HEK293 (cell line): ENCODE data around the gene DOK4.

Experiments
- GFI1B ChIP-seq: fragments of 450-650 bp; formaldehyde crosslinking; IDR thresholded peaks from 2 replicates; pipeline ENCODE4 v1.5.1; 2016; ENCODE audit warnings: missing biosample characterization, missing genetic modification characterization
- GLI4 ChIP-seq: fragments of 450-650 bp; formaldehyde crosslinking; IDR thresholded peaks from 2 replicates; pipeline ENCODE4 v1.5.1; 2016; ENCODE audit warnings: missing biosample characterization, missing genetic modification characterization
- KLF8 ChIP-seq: fragments of 450-650 bp; formaldehyde crosslinking; IDR thresholded peaks from 2 replicates; pipeline ENCODE4 v1.5.1; 2016; ENCODE audit warnings: missing biosample characterization, missing genetic modification characterization
- SALL2 ChIP-seq: fragments of 450-650 bp; formaldehyde crosslinking; IDR thresholded peaks from 2 replicates; pipeline ENCODE4 v1.5.0; 2017; ENCODE audit warnings: missing biosample characterization, mild to moderate bottlenecking, missing genetic modification characterization, borderline replicate concordance
- ZNF223 ChIP-seq: fragments of 450-650 bp; formaldehyde crosslinking; IDR thresholded peaks from 2 replicates; pipeline ENCODE4 v1.5.1; 2016; ENCODE audit warnings: missing biosample characterization, missing genetic modification characterization
- ZNF473 ChIP-seq: fragments of 450-650 bp; formaldehyde crosslinking; IDR thresholded peaks from 2 replicates; pipeline ENCODE4 v1.5.1; 2017; ENCODE audit warnings: missing biosample characterization, missing genetic modification characterization
- ZNF558 ChIP-seq: fragments of 450-650 bp; formaldehyde crosslinking; IDR thresholded peaks from 2 replicates; pipeline ENCODE4 v1.5.1; 2016; ENCODE audit warnings: missing biosample characterization, missing genetic modification characterization
- ZNF610 ChIP-seq: fragments of 450-650 bp; formaldehyde crosslinking; IDR thresholded peaks from 2 replicates; pipeline ENCODE4 v1.5.1; 2016; ENCODE audit warnings: missing biosample characterization, missing genetic modification characterization, borderline replicate concordance
- ZNF658 ChIP-seq: fragments of 450-650 bp; formaldehyde crosslinking; IDR thresholded peaks from 2 replicates; pipeline ENCODE4; 2016; ENCODE audit warnings: missing biosample characterization, missing genetic modification characterization
- ZNF843 ChIP-seq: fragments of 450-650 bp; formaldehyde crosslinking; IDR thresholded peaks from 2 replicates; pipeline ENCODE4 v1.5.1; 2016; ENCODE audit warnings: missing biosample characterization, missing genetic modification characterization
- TF ChIP-seq, protein P1 (sequence below): fragments of 450-650 bp; IDR thresholded peaks from 2 replicates; pipeline ENCODE4 v1.5.1; 2018; ENCODE audit warnings: missing biosample characterization, mild to moderate bottlenecking, missing genetic modification characterization
- TF ChIP-seq, protein P2 (sequence below): fragments of 450-650 bp; formaldehyde crosslinking; IDR thresholded peaks from 2 replicates; pipeline ENCODE4 v1.5.1; 2016; ENCODE audit warnings: missing biosample characterization, missing genetic modification characterization
- TF ChIP-seq, protein P3 (sequence below): fragments of 450-650 bp; formaldehyde crosslinking; IDR thresholded peaks from 2 replicates; pipeline ENCODE4 v1.5.1; 2016; ENCODE audit warnings: missing biosample characterization, missing genetic modification characterization

DNA sequence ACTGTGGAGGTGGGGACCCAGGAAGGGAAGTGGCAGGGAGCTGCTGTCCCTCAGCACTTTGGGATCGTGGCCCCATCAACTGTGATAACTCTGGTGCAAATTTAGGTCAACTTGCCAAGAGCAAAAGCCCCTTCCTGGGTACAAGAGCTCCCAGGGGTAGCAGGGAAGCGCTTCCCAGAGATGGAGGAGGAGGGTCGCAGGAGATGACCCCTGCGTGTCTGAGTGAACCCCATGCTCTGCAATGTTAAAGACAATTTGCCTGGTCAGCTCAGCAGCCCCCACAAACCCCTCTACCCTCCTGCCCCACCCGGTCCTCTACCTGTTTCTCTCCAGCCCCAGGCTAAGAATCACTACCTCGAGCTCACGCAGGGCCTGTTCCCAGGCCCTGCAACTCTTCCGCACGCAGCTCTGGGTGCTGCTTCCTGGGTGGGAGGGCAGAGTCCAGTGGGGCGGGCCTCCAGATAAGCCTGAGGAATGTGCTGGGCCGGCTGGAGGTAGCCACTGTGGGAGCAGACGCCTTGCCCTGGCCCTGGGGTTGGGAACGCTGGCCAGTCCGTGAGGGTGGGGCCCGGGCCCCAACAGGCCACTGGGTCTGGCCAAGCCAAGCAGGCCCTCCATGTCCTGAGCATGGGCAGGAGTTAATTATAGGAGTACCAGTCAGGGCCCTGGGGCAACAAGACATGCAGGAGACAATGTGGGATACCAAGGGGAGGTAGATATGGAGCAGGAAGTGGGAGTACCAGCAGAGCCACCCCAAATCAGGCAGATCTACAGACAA lies 6.1 kb downstream of the DOK4 start:
- TF ChIP-seq ZNF223 (tag by site-specific recombination) (no peak), SALL2 (tag by site-specific recombination) (no peak), ZNF473 (no peak), ZNF843 (tag by site-specific recombination) (no peak), ZNF558 (no peak), ZNF610 (no peak), GFI1B (tag by site-specific recombination) (no peak), KLF8 (tag by site-specific recombination) (no peak), GLI4 (tag by site-specific recombination) (no peak), ZNF658 (tag by site-specific recombination) (no peak)
- TF ChIP-seq, protein P1, sequence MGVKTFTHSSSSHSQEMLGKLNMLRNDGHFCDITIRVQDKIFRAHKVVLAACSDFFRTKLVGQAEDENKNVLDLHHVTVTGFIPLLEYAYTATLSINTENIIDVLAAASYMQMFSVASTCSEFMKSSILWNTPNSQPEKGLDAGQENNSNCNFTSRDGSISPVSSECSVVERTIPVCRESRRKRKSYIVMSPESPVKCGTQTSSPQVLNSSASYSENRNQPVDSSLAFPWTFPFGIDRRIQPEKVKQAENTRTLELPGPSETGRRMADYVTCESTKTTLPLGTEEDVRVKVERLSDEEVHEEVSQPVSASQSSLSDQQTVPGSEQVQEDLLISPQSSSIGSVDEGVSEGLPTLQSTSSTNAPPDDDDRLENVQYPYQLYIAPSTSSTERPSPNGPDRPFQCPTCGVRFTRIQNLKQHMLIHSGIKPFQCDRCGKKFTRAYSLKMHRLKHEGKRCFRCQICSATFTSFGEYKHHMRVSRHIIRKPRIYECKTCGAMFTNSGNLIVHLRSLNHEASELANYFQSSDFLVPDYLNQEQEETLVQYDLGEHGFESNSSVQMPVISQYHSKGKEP (tag by site-specific recombination): no peak
- TF ChIP-seq, protein P2, sequence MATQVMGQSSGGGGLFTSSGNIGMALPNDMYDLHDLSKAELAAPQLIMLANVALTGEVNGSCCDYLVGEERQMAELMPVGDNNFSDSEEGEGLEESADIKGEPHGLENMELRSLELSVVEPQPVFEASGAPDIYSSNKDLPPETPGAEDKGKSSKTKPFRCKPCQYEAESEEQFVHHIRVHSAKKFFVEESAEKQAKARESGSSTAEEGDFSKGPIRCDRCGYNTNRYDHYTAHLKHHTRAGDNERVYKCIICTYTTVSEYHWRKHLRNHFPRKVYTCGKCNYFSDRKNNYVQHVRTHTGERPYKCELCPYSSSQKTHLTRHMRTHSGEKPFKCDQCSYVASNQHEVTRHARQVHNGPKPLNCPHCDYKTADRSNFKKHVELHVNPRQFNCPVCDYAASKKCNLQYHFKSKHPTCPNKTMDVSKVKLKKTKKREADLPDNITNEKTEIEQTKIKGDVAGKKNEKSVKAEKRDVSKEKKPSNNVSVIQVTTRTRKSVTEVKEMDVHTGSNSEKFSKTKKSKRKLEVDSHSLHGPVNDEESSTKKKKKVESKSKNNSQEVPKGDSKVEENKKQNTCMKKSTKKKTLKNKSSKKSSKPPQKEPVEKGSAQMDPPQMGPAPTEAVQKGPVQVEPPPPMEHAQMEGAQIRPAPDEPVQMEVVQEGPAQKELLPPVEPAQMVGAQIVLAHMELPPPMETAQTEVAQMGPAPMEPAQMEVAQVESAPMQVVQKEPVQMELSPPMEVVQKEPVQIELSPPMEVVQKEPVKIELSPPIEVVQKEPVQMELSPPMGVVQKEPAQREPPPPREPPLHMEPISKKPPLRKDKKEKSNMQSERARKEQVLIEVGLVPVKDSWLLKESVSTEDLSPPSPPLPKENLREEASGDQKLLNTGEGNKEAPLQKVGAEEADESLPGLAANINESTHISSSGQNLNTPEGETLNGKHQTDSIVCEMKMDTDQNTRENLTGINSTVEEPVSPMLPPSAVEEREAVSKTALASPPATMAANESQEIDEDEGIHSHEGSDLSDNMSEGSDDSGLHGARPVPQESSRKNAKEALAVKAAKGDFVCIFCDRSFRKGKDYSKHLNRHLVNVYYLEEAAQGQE: no peak
- TF ChIP-seq, protein P3, sequence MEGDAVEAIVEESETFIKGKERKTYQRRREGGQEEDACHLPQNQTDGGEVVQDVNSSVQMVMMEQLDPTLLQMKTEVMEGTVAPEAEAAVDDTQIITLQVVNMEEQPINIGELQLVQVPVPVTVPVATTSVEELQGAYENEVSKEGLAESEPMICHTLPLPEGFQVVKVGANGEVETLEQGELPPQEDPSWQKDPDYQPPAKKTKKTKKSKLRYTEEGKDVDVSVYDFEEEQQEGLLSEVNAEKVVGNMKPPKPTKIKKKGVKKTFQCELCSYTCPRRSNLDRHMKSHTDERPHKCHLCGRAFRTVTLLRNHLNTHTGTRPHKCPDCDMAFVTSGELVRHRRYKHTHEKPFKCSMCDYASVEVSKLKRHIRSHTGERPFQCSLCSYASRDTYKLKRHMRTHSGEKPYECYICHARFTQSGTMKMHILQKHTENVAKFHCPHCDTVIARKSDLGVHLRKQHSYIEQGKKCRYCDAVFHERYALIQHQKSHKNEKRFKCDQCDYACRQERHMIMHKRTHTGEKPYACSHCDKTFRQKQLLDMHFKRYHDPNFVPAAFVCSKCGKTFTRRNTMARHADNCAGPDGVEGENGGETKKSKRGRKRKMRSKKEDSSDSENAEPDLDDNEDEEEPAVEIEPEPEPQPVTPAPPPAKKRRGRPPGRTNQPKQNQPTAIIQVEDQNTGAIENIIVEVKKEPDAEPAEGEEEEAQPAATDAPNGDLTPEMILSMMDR (tag by site-specific recombination): no peak
